GM21360 (cell line): Measurements from ENCODE around the gene BCS1L.
"Not testable (repeated sequence)": the region's sequence is repeated elsewhere in the genome, so short reads cannot be mapped to it uniquely, and the experiment has no call there.

Experiments
- ATAC-seq: cut with Tn5 transposase; IDR thresholded peaks from one replicate; pipeline ENCODE4 v1.9.1; 2021; ENCODE audit warnings: mild to moderate bottlenecking, moderate library complexity; ENCODE audit not compliant: unreplicated experiment

BCS1L gene

GRCh38 chr2:218659988-218660358 lies 490 bp downstream of the BCS1L start:
- ATAC-seq = no peak

GRCh38 chr2:218662377-218662776 lies 2.9 kb downstream of the BCS1L start:
- no peak for ATAC-seq

- ATAC-seq = no peak
Measured at GRCh38 chr2:218662827-218663226, 3.3 kb downstream of the BCS1L start.

- no peak for ATAC-seq
Measured at GRCh38 chr2:218663901-218664300, 4.4 kb downstream of the BCS1L start.

GRCh38 chr2:218664653-218665052 lies 5.2 kb downstream of the BCS1L start:
- no peak for ATAC-seq

- ATAC-seq = no peak
Measured at GRCh38 chr2:218671097-218671653, 11.7 kb downstream of the BCS1L start.

- ATAC-seq = peak; percentile 90
Measured at GRCh38 chr2:218671654-218672566, 12.4 kb downstream of the BCS1L start, which contains the start of the genes RNF25 and STK36. Gene RNF25, minus strand, starts transcription at chr2:218672002. Its CDS starts 32 bp downstream, at chr2:218671970. Gene STK36, plus strand, starts transcription at chr2:218672086. Its CDS starts 744 bp downstream, at chr2:218672830.

- ATAC-seq = no peak
Measured at GRCh38 chr2:218679119-218679518, 19.6 kb downstream of the BCS1L start.

- ATAC-seq = no peak
Measured at GRCh38 chr2:218680061-218680460, 20.6 kb downstream of the BCS1L start.

- ATAC-seq = not testable (repeated sequence)
Measured at GRCh38 chr2:218687400-218688060, 28.0 kb downstream of the BCS1L start.

- no peak for ATAC-seq
Measured at GRCh38 chr2:218691234-218691633, 31.8 kb downstream of the BCS1L start.

GRCh38 chr2:218694405-218695145 lies 35.1 kb downstream of the BCS1L start:
- no peak for ATAC-seq

- ATAC-seq = no peak
Measured at GRCh38 chr2:218698885-218699284, 39.4 kb downstream of the BCS1L start.

- ATAC-seq = no peak
Measured at GRCh38 chr2:218701806-218702205, 42.3 kb downstream of the BCS1L start.

GRCh38 chr2:218703341-218703740 lies 43.9 kb downstream of the BCS1L start:
- no peak for ATAC-seq

GRCh38 chr2:218708086-218708485 lies 48.6 kb downstream of the BCS1L start:
- peak; percentile 30 for ATAC-seq

GRCh38 chr2:218709908-218710307 lies 50.4 kb downstream of the BCS1L start:
- ATAC-seq = no peak

- no peak for ATAC-seq
Measured at GRCh38 chr2:218710334-218710686, 50.8 kb downstream of the BCS1L start.

GRCh38 chr2:218710687-218711549 lies 51.4 kb downstream of the BCS1L start, which contains the start of gene TTLL4:
Gene TTLL4, plus strand, starts transcription at chr2:218710835. Its CDS starts 26,842 bp downstream, at chr2:218737677.
- ATAC-seq = peak; percentile 89

GRCh38 chr2:218711550-218711929 lies 52.1 kb downstream of the BCS1L start:
- no peak for ATAC-seq
